ENCODE results near the gene DDO.

GRCh38 chr6:110404607-110405006 lies 10.8 kb downstream of the DDO start:
- TF ChIP-seq, protein P1, sequence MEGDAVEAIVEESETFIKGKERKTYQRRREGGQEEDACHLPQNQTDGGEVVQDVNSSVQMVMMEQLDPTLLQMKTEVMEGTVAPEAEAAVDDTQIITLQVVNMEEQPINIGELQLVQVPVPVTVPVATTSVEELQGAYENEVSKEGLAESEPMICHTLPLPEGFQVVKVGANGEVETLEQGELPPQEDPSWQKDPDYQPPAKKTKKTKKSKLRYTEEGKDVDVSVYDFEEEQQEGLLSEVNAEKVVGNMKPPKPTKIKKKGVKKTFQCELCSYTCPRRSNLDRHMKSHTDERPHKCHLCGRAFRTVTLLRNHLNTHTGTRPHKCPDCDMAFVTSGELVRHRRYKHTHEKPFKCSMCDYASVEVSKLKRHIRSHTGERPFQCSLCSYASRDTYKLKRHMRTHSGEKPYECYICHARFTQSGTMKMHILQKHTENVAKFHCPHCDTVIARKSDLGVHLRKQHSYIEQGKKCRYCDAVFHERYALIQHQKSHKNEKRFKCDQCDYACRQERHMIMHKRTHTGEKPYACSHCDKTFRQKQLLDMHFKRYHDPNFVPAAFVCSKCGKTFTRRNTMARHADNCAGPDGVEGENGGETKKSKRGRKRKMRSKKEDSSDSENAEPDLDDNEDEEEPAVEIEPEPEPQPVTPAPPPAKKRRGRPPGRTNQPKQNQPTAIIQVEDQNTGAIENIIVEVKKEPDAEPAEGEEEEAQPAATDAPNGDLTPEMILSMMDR (conservative IDR thresholded peaks at IDR 0.05; ENCODE audit: low read depth, low read length): no peak
- TF ChIP-seq CHD1 (IDR thresholded peaks at IDR 0.05; ENCODE audit: low read depth, low read length): no peak
- no peak for TF ChIP-seq POLR2A (IDR thresholded peaks at IDR 0.05; ENCODE audit: low read depth, low read length)
- no peak for TF ChIP-seq RCOR1 (IDR thresholded peaks at IDR 0.05; ENCODE audit: insufficient replicate concordance, low read length)
- TF ChIP-seq SMC3 (IDR thresholded peaks at IDR 0.05; ENCODE audit: low read depth, low read length): no peak
- TF ChIP-seq FOS (IDR thresholded peaks at IDR 0.05; ENCODE audit: low read depth, low read length): no peak
- TF ChIP-seq BHLHE40 (IDR thresholded peaks at IDR 0.05; ENCODE audit: low read depth, low read length): no peak
- TF ChIP-seq, protein P2, sequence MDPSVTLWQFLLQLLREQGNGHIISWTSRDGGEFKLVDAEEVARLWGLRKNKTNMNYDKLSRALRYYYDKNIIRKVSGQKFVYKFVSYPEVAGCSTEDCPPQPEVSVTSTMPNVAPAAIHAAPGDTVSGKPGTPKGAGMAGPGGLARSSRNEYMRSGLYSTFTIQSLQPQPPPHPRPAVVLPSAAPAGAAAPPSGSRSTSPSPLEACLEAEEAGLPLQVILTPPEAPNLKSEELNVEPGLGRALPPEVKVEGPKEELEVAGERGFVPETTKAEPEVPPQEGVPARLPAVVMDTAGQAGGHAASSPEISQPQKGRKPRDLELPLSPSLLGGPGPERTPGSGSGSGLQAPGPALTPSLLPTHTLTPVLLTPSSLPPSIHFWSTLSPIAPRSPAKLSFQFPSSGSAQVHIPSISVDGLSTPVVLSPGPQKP (IDR thresholded peaks at IDR 0.05; ENCODE audit: borderline replicate concordance, low read depth, low read length): no peak
- TF ChIP-seq MXI1 (IDR thresholded peaks at IDR 0.05; ENCODE audit: borderline replicate concordance, low read depth, low read length): no peak
- no peak for TF ChIP-seq RAD21 (IDR thresholded peaks at IDR 0.05; ENCODE audit: low read length)
- TF ChIP-seq, protein P3, sequence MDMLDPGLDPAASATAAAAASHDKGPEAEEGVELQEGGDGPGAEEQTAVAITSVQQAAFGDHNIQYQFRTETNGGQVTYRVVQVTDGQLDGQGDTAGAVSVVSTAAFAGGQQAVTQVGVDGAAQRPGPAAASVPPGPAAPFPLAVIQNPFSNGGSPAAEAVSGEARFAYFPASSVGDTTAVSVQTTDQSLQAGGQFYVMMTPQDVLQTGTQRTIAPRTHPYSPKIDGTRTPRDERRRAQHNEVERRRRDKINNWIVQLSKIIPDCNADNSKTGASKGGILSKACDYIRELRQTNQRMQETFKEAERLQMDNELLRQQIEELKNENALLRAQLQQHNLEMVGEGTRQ (IDR thresholded peaks at IDR 0.05; ENCODE audit: low read depth, low read length): no peak
- no peak for TF ChIP-seq RFX5 (IDR thresholded peaks at IDR 0.05; ENCODE audit: low read depth, low read length)
- no peak for TF ChIP-seq MAFK (IDR thresholded peaks at IDR 0.05; ENCODE audit: low read depth, low read length)
- TF ChIP-seq MAZ (IDR thresholded peaks at IDR 0.05; ENCODE audit: borderline replicate concordance, low read depth, low read length): no peak
